Liver (tissue), 9 donors: ENCODE data around the gene MAPK8. TPM values are rescaled to one million over a fixed set of nuclear protein-coding genes. Genes with fewer than 3 reads are reported as not detected.

Experiments
- DNase-seq: peaks from one replicate; pipeline ENCODE4 v3.0.0-alpha.2; 2017; ENCODE audit warnings: low spot score
- H3K27ac ChIP-seq, 2 donors: one replicate each; pipeline ENCODE4 v1.7.0; 2013; ENCODE audit warnings: inconsistent platforms in 2 of 2, low read length in 2 of 2, control low read depth in 1 of 2, low read depth in 1 of 2, mild to moderate bottlenecking in 1 of 2
- H3K27me3 ChIP-seq, 4 donors: one replicate each; pipeline versions ENCODE4 v1.6.1 to v1.7.0; 2013; ENCODE audit warnings: low read length in 3 of 4, inconsistent platforms in 1 of 4, mild to moderate bottlenecking in 1 of 4, moderate library complexity in 1 of 4; ENCODE audit not compliant: control insufficient read depth in 4 of 4, insufficient read depth in 4 of 4
- H3K36me3 ChIP-seq, 4 donors: one replicate each; pipeline versions ENCODE4 v1.6.1 to v1.7.0; 2013; ENCODE audit warnings: low read length in 3 of 4, mild to moderate bottlenecking in 3 of 4, low read depth in 1 of 4, moderate library complexity in 1 of 4; ENCODE audit not compliant: control insufficient read depth in 4 of 4, insufficient read depth in 3 of 4
- H3K4me1 ChIP-seq, 4 donors: one replicate each; pipeline versions ENCODE4 v1.6.1 to v1.7.0; 2013; ENCODE audit warnings: low read length in 3 of 4, mild to moderate bottlenecking in 3 of 4, moderate library complexity in 1 of 4; ENCODE audit not compliant: control insufficient read depth in 4 of 4, insufficient read depth in 4 of 4
- H3K4me3 ChIP-seq, 3 donors: one replicate each; pipeline versions ENCODE4 v1.6.1 to v1.7.0; 2013; ENCODE audit warnings: low read length in 3 of 3, control low read depth in 1 of 3, low read depth in 1 of 3, mild to moderate bottlenecking in 1 of 3
- H3K9ac ChIP-seq, 2 donors: one replicate each; pipeline ENCODE4 v1.7.0; 2013; ENCODE audit warnings: low read length in 2 of 2, mild to moderate bottlenecking in 2 of 2, moderate library complexity in 2 of 2, control low read depth in 1 of 2, low read depth in 1 of 2
- H3K9me3 ChIP-seq, 4 donors: one replicate each; pipeline versions ENCODE4 v1.6.1 to v1.7.0; 2013; ENCODE audit warnings: low read length in 3 of 4; ENCODE audit not compliant: control insufficient read depth in 4 of 4
- ATF3 ChIP-seq: IDR thresholded peaks from 2 replicates; pipeline ENCODE4 v1.6.1; 2016; ENCODE audit warnings: antibody characterized with exemption
- CTCF ChIP-seq: fragments of 150-350 bp; IDR thresholded peaks from 2 replicates; pipeline ENCODE4 v1.5.1; 2017; ENCODE audit warnings: improper control_type of control experiment, low read depth, low read length; ENCODE audit not compliant: missing input control
- EGR1 ChIP-seq, 2 donors: IDR thresholded peaks; 2 replicates each; pipeline ENCODE4 v1.6.1; 2016 to 2018; ENCODE audit warnings: antibody characterized with exemption in 2 of 2, low read depth in 2 of 2
- FOXA1 ChIP-seq: IDR thresholded peaks from 2 replicates; pipeline ENCODE4 v1.6.1; 2016; ENCODE audit warnings: antibody characterized with exemption
- FOXA2 ChIP-seq: IDR thresholded peaks from 2 replicates; pipeline ENCODE4 v1.6.1; 2016; ENCODE audit warnings: antibody characterized with exemption
- GABPA ChIP-seq, 2 donors: IDR thresholded peaks in 1 of 2; conservative IDR thresholded peaks in 1 of 2; 2 replicates each; pipeline ENCODE4 v1.6.1; 2016; ENCODE audit warnings: antibody characterized with exemption in 2 of 2, mild to moderate bottlenecking in 1 of 2, moderate library complexity in 1 of 2
- HNF4G ChIP-seq: IDR thresholded peaks from 2 replicates; pipeline ENCODE4 v1.6.1; 2016; ENCODE audit warnings: antibody characterized with exemption
- JUND ChIP-seq, 2 donors: IDR thresholded peaks; 2 replicates each; pipeline ENCODE4 v1.6.1; 2016; ENCODE audit warnings: antibody characterized with exemption in 2 of 2
- MAX ChIP-seq: IDR thresholded peaks from 2 replicates; pipeline ENCODE4 v1.6.1; 2016; ENCODE audit warnings: antibody characterized with exemption
- NR2F2 ChIP-seq: IDR thresholded peaks from 2 replicates; pipeline ENCODE4 v1.6.1; 2016; ENCODE audit warnings: antibody characterized with exemption
- RAD21 ChIP-seq, 2 donors: IDR thresholded peaks; 2 replicates each; pipeline ENCODE4 v1.6.1; 2016; ENCODE audit warnings: antibody characterized with exemption in 2 of 2, mild to moderate bottlenecking in 2 of 2
- REST ChIP-seq: IDR thresholded peaks from 2 replicates; pipeline ENCODE4 v1.6.1; 2016; ENCODE audit warnings: antibody characterized with exemption, mild to moderate bottlenecking
- SP1 ChIP-seq: IDR thresholded peaks from 2 replicates; pipeline ENCODE4 v1.6.1; 2018; ENCODE audit warnings: antibody characterized with exemption, mild to moderate bottlenecking
- TAF1 ChIP-seq: conservative IDR thresholded peaks from 2 replicates; pipeline ENCODE4 v1.6.1; 2016; ENCODE audit warnings: antibody characterized with exemption, mild to moderate bottlenecking
- YY1 ChIP-seq: IDR thresholded peaks from 2 replicates; pipeline ENCODE4 v1.6.1; 2016; ENCODE audit warnings: antibody characterized with exemption, mild to moderate bottlenecking
- ZBTB33 ChIP-seq: IDR thresholded peaks from 2 replicates; pipeline ENCODE4 v1.6.1; 2016; ENCODE audit warnings: antibody characterized with exemption
- WGBS: extraction: QIAGEN DNeasy Blood & Tissue Kit; methylation state at CpG from one replicate; pipeline ENCODE4 v1.1.7; 2013; 5-methylcytosine and 5-hydroxymethylcytosine counted together
- polyA plus RNA-seq, 2 donors: library from polyadenylated mRNA; stranded (reverse) in 1 of 2; unstranded in 1 of 2; fragments of 200-250 nt in 1 of 2; fragments of >200 nt in 1 of 2; fragmentation: Nextera tagmentation in 1 of 2; extraction: Ambion mirVana in 1 of 2; gene quantifications; one replicate each; pipeline versions ENCODE4 v1.2.1 to v1.2.3, GENCODE V29; 2013 to 2015
- total RNA-seq, 2 donors: library from RNA; depleted of rRNA; stranded (reverse); fragments of >200 nt; gene quantifications; one replicate each; pipeline ENCODE4 v1.2.3, GENCODE V29; 2014
- donor health status: healthy.
- donor health status: healthy.
- donor health status: healthy.
- donor health status: healthy.
- donor health status: healthy.

Gene MAPK8
- total and polyA plus RNA-seq, 4 donors = 14.9 to 51.6 (median 24.8) TPM

- TF ChIP-seq ZBTB33 = no peak
- no peak for TF ChIP-seq NR2F2
Observed at GRCh38 chr10:48291190-48291589, 15.3 kb upstream of the MAPK8 start (continued).

GRCh38 chr10:48292616-48293015 lies 13.9 kb upstream of the MAPK8 start:
- Histone ChIP-seq H3K4me3 (no peak overlapping the region), H3K9ac (no peak overlapping the region), H3K27ac (no peak overlapping the region), H3K36me3 (no peaks in the 10 kb centered on the region), H3K9me3 (no peaks in the 10 kb centered on the region), H3K27me3 (no peaks in the 10 kb centered on the region), H3K4me1 (no peaks in the 10 kb centered on the region)
- DNase-seq = no peak
- WGBS = 95% methylated on average over 3 of the region's 3 CpGs
- no peak for TF ChIP-seq REST
- TF ChIP-seq GABPA (IDR thresholded peaks at IDR 0.05 in 1 of 2, conservative IDR thresholded peaks at IDR 0.05 in 1 of 2) = no peak
- TF ChIP-seq FOXA1 = no peak
- no peak for TF ChIP-seq TAF1
- TF ChIP-seq MAX = no peak
- TF ChIP-seq CTCF = no peak
- no peak for TF ChIP-seq JUND (IDR thresholded peaks at IDR 0.05)
- no peak for TF ChIP-seq NR2F2
- TF ChIP-seq SP1 = no peak
- no peak for TF ChIP-seq YY1
- TF ChIP-seq FOXA2 = no peak
- TF ChIP-seq ATF3 = no peak
- no peak for TF ChIP-seq HNF4G
- no peak for TF ChIP-seq RAD21 (IDR thresholded peaks at IDR 0.05)
- no peak for TF ChIP-seq EGR1 (IDR thresholded peaks at IDR 0.05; ENCODE audit: low read depth in 2 of 2)
